SK-N-SH treated with all-trans-retinoic acid at 6 μM for 48 hours (cell line): ENCODE results near the gene URI1.

Experiments
- ARNTL ChIP-seq: fragments of 450-650 bp; formaldehyde crosslinking; IDR thresholded peaks from 2 replicates; pipeline ENCODE4 v1.5.0; 2020; ENCODE audit warnings: low read depth, mild to moderate bottlenecking, moderate library complexity, borderline replicate concordance
- CREB5 ChIP-seq: fragments of 250-450 bp; sonication (Bioruptor Pico); IDR thresholded peaks from 2 replicates; pipeline ENCODE4 v1.5.1; 2020; ENCODE audit warnings: low read depth, mild to moderate bottlenecking, moderate library complexity
- GLIS3 ChIP-seq: fragments of 250-450 bp; sonication (Bioruptor Pico); IDR thresholded peaks from 2 replicates; pipeline ENCODE4 v1.5.0; 2020; ENCODE audit warnings: mild to moderate bottlenecking, moderate library complexity
- OSR1 ChIP-seq: fragments of 250-450 bp; sonication (Bioruptor Pico); IDR thresholded peaks from 2 replicates; pipeline ENCODE4 v1.8.0; 2022; ENCODE audit warnings: moderate library complexity, mild to moderate bottlenecking, inconsistent platforms
- PATZ1 ChIP-seq: fragments of 250-450 bp; sonication (Bioruptor Pico); IDR thresholded peaks from 2 replicates; pipeline ENCODE4 v1.8.0; 2020; ENCODE audit warnings: mild to moderate bottlenecking, moderate library complexity, borderline replicate concordance
- POU6F1 ChIP-seq: fragments of 250-450 bp; sonication (Bioruptor Pico); IDR thresholded peaks from 2 replicates; pipeline ENCODE4 v1.8.0; 2021; ENCODE audit warnings: low read depth, mild to moderate bottlenecking, moderate library complexity, borderline replicate concordance
- PPARA ChIP-seq: fragments of 250-450 bp; sonication (Bioruptor Pico); IDR thresholded peaks from 2 replicates; pipeline ENCODE4 v1.5.0; 2020; ENCODE audit warnings: mild to moderate bottlenecking, borderline replicate concordance
- RARB ChIP-seq: fragments of 250-450 bp; sonication (Bioruptor Pico); IDR thresholded peaks from 2 replicates; pipeline ENCODE4 v1.8.0; 2021; ENCODE audit warnings: mild to moderate bottlenecking, moderate library complexity
- SNAI2 ChIP-seq: fragments of 250-450 bp; sonication (Bioruptor Pico); IDR thresholded peaks from 2 replicates; pipeline ENCODE4 v1.5.0; 2020; ENCODE audit warnings: mild to moderate bottlenecking, moderate library complexity
- TSHZ2 ChIP-seq: fragments of 250-450 bp; sonication (Bioruptor Pico); IDR thresholded peaks from 2 replicates; pipeline ENCODE4 v1.5.0; 2020; ENCODE audit warnings: mild to moderate bottlenecking, moderate library complexity
- ZC3H10 ChIP-seq: fragments of 250-450 bp; sonication (Bioruptor Pico); IDR thresholded peaks from 2 replicates; pipeline ENCODE4 v1.5.1; 2021; ENCODE audit warnings: mild to moderate bottlenecking, moderate library complexity
- ZFP3 ChIP-seq: fragments of 250-450 bp; sonication (Bioruptor Pico); IDR thresholded peaks from 2 replicates; pipeline ENCODE4 v1.5.0; 2020; ENCODE audit warnings: mild to moderate bottlenecking, moderate library complexity
- ZFP30 ChIP-seq: fragments of 450-650 bp; formaldehyde crosslinking; IDR thresholded peaks from 2 replicates; pipeline ENCODE4 v1.5.0; 2022; ENCODE audit warnings: mild to moderate bottlenecking, moderate library complexity
- ZNF8 ChIP-seq: fragments of 450-650 bp; formaldehyde crosslinking; IDR thresholded peaks from 2 replicates; pipeline ENCODE4 v1.5.0; 2020; ENCODE audit warnings: mild to moderate bottlenecking, moderate library complexity

- TF ChIP-seq RARB (CRISPR knock-in tag) (no peak), ZFP3 (CRISPR knock-in tag) (no peak), SNAI2 (CRISPR knock-in tag) (no peak), ZFP30 (CRISPR knock-in tag) (no peak), TSHZ2 (CRISPR knock-in tag) (no peak), ZNF8 (CRISPR knock-in tag) (no peak), CREB5 (CRISPR knock-in tag) (no peak), PATZ1 (CRISPR knock-in tag) (no peak), PPARA (no peak), ZC3H10 (CRISPR knock-in tag) (no peak), GLIS3 (CRISPR knock-in tag) (no peak), POU6F1 (CRISPR knock-in tag) (no peak), OSR1 (no peak), ARNTL (CRISPR knock-in tag) (no peak)
Observed at GRCh38 chr19:29946645-29947044, 4.6 kb downstream of the URI1 start.
